Measurements from ENCODE around the gene TMEM131L. TPM values are rescaled to one million over a fixed set of nuclear protein-coding genes. Genes with fewer than 3 reads are reported as not detected.

Gene TMEM131L
- total RNA-seq, 1 experiment from 2014 or later, result 19.7 TPM

GRCh38 chr4:153510252-153511001 is 44.3 kb downstream of the TMEM131L start:
- POLR2A ChIA-PET, result no interaction called here
- peak overlapping the region; percentile 56 for H3K4me2 ChIP-seq (ENCODE audit: low read length)
- H3K79me2 ChIP-seq (ENCODE audit: insufficient read depth, low read length), result peaks cover 8% of the 10 kb centered on the region
- peak overlapping the region; percentile 22; the same call in 1 of the 2 replicates for H3K9ac ChIP-seq (ENCODE audit: low read length)
- BruUV-seq (replicated peaks), result no TSS peak
- RAD21 ChIA-PET (ENCODE audit: low non-redundant PET in 1 of 2, low total read pairs in 2 of 2, uncharacterized antibody in 2 of 2, unreplicated experiment in 2 of 2), result interaction anchor here in 1 of 2 experiments (0.8 kb wide), 1 partner anchor 44 kb away, joined by 3 read pairs; the partner anchor contains the start of gene TMEM131L
- intact Hi-C loops (cut with micrococcal nuclease), result no loop called here
- H3K27ac ChIP-seq (ENCODE audit: low read depth, low read length), result peak overlapping the region; percentile 74
- no peaks in the 10 kb centered on the region for H3K36me3 ChIP-seq (ENCODE audit: control insufficient read depth in 1 of 2, insufficient read depth in 2 of 2, low read length in 2 of 2)
- no peak overlapping the region; a peak in 1 of 4 replicates for H3K4me3 ChIP-seq (replicated peaks in 1 of 2; ENCODE audit: low read depth in 1 of 2, low read length in 2 of 2)
- no peak overlapping the region for H2AFZ ChIP-seq (ENCODE audit: low read depth, low read length, poor library complexity, severe bottlenecking)
- no peaks in the 10 kb centered on the region for H3K27me3 ChIP-seq (ENCODE audit: insufficient read depth, low read length)
- CTCF ChIA-PET, result no interaction called here
- H3K9me2 ChIP-seq (ENCODE audit: insufficient read depth), result no peaks in the 10 kb centered on the region
- no peak for TF ChIP-seq SP1 (IDR thresholded peaks at IDR 0.05; ENCODE audit: low read depth)
- no peak for TF ChIP-seq POLR2A (IDR thresholded peaks at IDR 0.05; ENCODE audit: borderline replicate concordance, extremely low read depth, insufficient read depth, insufficient read length)
- no peak for TF ChIP-seq MAX (IDR thresholded peaks at IDR 0.05)
- no peaks in the 10 kb centered on the region for H4K20me1 ChIP-seq (ENCODE audit: insufficient read depth)
- no peaks in the 10 kb centered on the region for H3K9me3 ChIP-seq (ENCODE audit: control insufficient read depth in 1 of 2, insufficient read depth in 1 of 2, low read depth in 1 of 2, low read length in 2 of 2)
- DNase-seq (ENCODE audit: low read depth, low spot score) (no peak), ATAC-seq (no peak)
- H3K4me1 ChIP-seq (ENCODE audit: control insufficient read depth in 1 of 2, insufficient read depth in 2 of 2, low read length in 2 of 2), result peaks cover 100% of the 10 kb centered on the region in 2 experiments

GRCh38 chr4:153511104-153511503 is 44.9 kb downstream of the TMEM131L start:
- DNase-seq (ENCODE audit: low read depth, low spot score) (no peak), ATAC-seq (no peak)
- no peaks in the 10 kb centered on the region for H3K27me3 ChIP-seq (ENCODE audit: insufficient read depth, low read length)
- no peaks in the 10 kb centered on the region for H3K9me3 ChIP-seq (ENCODE audit: control insufficient read depth in 1 of 2, insufficient read depth in 1 of 2, low read depth in 1 of 2, low read length in 2 of 2)
- H3K36me3 ChIP-seq (ENCODE audit: control insufficient read depth in 1 of 2, insufficient read depth in 2 of 2, low read length in 2 of 2), result no peaks in the 10 kb centered on the region
- ChIA-PET RAD21 (ENCODE audit: low non-redundant PET in 1 of 2, low total read pairs in 2 of 2, uncharacterized antibody in 2 of 2, unreplicated experiment in 2 of 2) (no interaction called here), POLR2A (no interaction called here), CTCF (no interaction called here)
- H2AFZ ChIP-seq (ENCODE audit: low read depth, low read length, poor library complexity, severe bottlenecking), result no peak overlapping the region
- intact Hi-C loops (cut with micrococcal nuclease), result no loop called here
- H3K4me3 ChIP-seq (replicated peaks in 1 of 2; ENCODE audit: low read depth in 1 of 2, low read length in 2 of 2), result no peak overlapping the region
- peak overlapping the region; percentile 63; the same call in 1 of the 2 replicates for H3K4me2 ChIP-seq (ENCODE audit: low read length)
- H3K27ac ChIP-seq (ENCODE audit: low read depth, low read length), result peak overlapping the region; percentile 74; the same call in 1 of the 2 replicates
- H3K79me2 ChIP-seq (ENCODE audit: insufficient read depth, low read length), result peaks cover 13% of the 10 kb centered on the region
- H3K9ac ChIP-seq (ENCODE audit: low read length), result no peak overlapping the region
- H3K9me2 ChIP-seq (ENCODE audit: insufficient read depth), result no peaks in the 10 kb centered on the region
- H3K4me1 ChIP-seq (ENCODE audit: control insufficient read depth in 1 of 2, insufficient read depth in 2 of 2, low read length in 2 of 2), result peaks cover 96 to 98% of the 10 kb centered on the region in 2 experiments
- BruUV-seq (replicated peaks), result no TSS peak
- H4K20me1 ChIP-seq (ENCODE audit: insufficient read depth), result no peaks in the 10 kb centered on the region
- no peak for TF ChIP-seq CEBPB (IDR thresholded peaks at IDR 0.05; ENCODE audit: low read depth)
- no peak for TF ChIP-seq RAD21 (IDR thresholded peaks at IDR 0.05; ENCODE audit: low read depth)
- TF ChIP-seq ZFX (IDR thresholded peaks at IDR 0.05), result no peak
- TF ChIP-seq POLR2A (IDR thresholded peaks at IDR 0.05; ENCODE audit: borderline replicate concordance, extremely low read depth, insufficient read depth, insufficient read length), result no peak
- TF ChIP-seq TCF7L2 (IDR thresholded peaks at IDR 0.05; ENCODE audit: borderline replicate concordance, extremely low read depth, insufficient read depth, insufficient read length), result no peak
- no peak for TF ChIP-seq YY1 (IDR thresholded peaks at IDR 0.05; ENCODE audit: extremely low read depth, insufficient replicate concordance, low read depth, low read length)
- TF ChIP-seq EZH2 (IDR thresholded peaks at IDR 0.05), result no peak
- no peak for TF ChIP-seq SP1 (IDR thresholded peaks at IDR 0.05; ENCODE audit: low read depth)
- TF ChIP-seq CTCF (IDR thresholded peaks at IDR 0.05 in 2 of 3, conservative IDR thresholded peaks at IDR 0.05 in 1 of 3; ENCODE audit: borderline replicate concordance in 1 of 3, insufficient read depth in 1 of 3, low read depth in 2 of 3, low read length in 2 of 3), result no peak
- TF ChIP-seq ATF3 (IDR thresholded peaks at IDR 0.05), result no peak
- TF ChIP-seq SIN3A (IDR thresholded peaks at IDR 0.05; ENCODE audit: low read depth), result no peak
- TF ChIP-seq FOSL1 (IDR thresholded peaks at IDR 0.05; ENCODE audit: low read depth), result no peak
- no peak for TF ChIP-seq ELF1 (IDR thresholded peaks at IDR 0.05; ENCODE audit: borderline replicate concordance, low read depth)
- TF ChIP-seq ZBTB33 (IDR thresholded peaks at IDR 0.05; ENCODE audit: extremely low read depth, insufficient replicate concordance, low read length), result no peak
